Measurements from ENCODE around the gene GGA3.

DNA sequence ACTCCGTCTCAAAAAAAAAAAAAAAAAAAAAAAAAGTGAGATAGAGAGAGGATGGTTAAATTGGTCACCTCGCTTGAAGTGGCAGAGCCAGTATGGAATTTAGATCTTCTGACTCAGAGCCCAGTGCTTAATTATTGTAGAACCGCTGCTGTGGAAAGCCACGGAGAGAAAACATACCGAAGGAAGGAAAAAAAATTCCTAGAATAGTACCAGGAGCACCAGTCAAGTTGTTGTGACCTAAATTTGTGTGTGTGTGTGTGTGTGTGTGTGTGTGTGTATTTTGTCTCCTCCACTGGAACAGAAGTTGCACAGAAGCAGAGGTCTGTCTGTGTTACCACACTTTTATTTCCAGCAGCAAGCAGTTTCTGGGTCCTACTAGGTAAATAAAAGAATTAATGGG lies 66.5 kb downstream of the GGA3 start:
- TF ChIP-seq RNF2 (IDR thresholded peaks at IDR 0.05; ENCODE audit: borderline replicate concordance, low read depth) (no peak), RCOR1 (IDR thresholded peaks at IDR 0.05; ENCODE audit: low read depth, low read length) (no peak), HDAC2 (IDR thresholded peaks at IDR 0.05) (no peak), MAZ (IDR thresholded peaks at IDR 0.05; ENCODE audit: borderline replicate concordance, low read depth, low read length) (no peak)
- TF ChIP-seq, protein P1, sequence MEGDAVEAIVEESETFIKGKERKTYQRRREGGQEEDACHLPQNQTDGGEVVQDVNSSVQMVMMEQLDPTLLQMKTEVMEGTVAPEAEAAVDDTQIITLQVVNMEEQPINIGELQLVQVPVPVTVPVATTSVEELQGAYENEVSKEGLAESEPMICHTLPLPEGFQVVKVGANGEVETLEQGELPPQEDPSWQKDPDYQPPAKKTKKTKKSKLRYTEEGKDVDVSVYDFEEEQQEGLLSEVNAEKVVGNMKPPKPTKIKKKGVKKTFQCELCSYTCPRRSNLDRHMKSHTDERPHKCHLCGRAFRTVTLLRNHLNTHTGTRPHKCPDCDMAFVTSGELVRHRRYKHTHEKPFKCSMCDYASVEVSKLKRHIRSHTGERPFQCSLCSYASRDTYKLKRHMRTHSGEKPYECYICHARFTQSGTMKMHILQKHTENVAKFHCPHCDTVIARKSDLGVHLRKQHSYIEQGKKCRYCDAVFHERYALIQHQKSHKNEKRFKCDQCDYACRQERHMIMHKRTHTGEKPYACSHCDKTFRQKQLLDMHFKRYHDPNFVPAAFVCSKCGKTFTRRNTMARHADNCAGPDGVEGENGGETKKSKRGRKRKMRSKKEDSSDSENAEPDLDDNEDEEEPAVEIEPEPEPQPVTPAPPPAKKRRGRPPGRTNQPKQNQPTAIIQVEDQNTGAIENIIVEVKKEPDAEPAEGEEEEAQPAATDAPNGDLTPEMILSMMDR (IDR thresholded peaks at IDR 0.05): no peak

Measured in A549 (cell line).